SW480 (cell line): ENCODE results near the gene SNRPD3.
"Not testable (repeated sequence)": the region's sequence is repeated elsewhere in the genome, so short reads cannot be mapped to it uniquely, and the experiment has no call there.

Source experiments
- DNase-seq: peaks from one replicate; pipeline ENCODE4 v3.0.0-alpha.2; 2016; ENCODE audit warnings: low spot score

Gene SNRPD3

DNA sequence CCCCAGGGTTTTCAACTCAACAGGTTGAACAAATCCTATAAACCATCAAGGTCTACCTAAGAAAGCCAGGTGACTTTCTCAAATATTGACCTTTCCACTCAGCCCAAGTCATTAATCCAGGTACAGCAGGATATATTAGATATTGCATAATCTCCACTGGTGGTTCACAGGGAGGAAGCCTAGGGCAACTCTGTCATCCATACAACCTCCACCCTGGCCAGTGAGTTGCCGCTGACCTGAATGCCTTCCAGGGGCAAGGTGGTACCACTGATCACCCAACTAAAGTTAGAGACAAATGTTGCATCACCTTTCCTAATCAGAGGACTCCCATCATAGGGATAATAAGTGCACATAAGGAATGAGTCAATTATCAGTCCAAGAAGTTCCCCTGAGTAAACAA is 23.7 kb upstream of the SNRPD3 start:
- DNase-seq: no peak

DNA sequence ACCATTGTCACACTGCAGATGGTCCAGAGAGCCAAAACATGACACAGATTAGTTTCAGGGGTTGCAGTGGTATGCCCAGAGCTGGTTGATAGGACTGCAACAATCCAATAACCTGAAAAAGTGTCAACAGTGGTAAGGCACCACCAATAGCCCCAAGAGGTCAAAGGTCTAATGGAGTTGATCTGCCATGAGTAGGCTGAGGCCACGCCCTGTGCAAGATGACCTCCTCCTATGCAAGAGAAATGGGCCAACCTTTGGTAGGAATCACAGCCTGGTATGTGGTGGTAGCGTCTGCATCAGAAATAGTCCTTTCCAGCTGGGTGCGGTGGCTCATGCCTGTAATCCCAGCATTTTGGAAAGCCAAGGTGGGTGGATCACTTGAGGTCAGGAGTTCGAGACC is 20.5 kb upstream of the SNRPD3 start:
- no peak for DNase-seq

DNA sequence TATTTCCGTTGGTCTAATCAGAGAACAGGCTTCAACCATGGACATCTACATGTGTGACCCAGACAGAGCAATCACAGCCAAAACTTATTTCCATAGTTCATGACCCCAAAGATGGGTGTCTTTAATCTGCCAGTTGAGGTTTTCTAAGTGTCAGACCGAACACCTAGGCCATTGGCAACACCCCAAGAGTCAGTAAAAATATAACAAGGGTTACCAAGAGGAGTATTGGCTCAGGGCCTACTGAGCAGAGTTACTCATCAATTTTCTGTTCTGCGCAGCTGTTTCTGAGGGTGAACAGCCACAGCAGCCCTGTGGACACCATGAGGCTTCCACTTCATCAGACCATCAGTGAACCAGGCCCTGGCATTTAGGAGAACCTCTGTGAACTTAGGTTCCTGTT is 19.7 kb upstream of the SNRPD3 start:
- DNase-seq: no peak

DNA sequence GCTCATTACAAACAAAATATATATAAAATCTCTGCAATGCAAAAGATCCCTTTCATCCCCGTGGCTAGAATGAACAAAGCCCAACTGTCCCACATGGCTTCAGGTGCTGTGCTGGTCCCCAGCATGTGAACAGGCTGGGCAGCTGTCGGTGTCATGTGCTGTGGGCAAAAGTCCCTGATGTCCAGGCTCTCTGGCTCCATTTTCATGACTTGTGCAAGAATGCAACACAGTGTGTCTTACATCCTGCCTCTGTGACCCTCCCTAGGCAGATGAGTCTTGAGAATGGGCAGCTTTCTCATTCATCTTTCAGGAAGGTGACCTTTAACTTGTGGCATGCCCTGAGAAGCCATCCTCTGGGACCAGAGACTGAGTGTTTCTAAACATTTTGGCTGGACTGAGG is 15.3 kb upstream of the SNRPD3 start:
- no peak for DNase-seq

DNA sequence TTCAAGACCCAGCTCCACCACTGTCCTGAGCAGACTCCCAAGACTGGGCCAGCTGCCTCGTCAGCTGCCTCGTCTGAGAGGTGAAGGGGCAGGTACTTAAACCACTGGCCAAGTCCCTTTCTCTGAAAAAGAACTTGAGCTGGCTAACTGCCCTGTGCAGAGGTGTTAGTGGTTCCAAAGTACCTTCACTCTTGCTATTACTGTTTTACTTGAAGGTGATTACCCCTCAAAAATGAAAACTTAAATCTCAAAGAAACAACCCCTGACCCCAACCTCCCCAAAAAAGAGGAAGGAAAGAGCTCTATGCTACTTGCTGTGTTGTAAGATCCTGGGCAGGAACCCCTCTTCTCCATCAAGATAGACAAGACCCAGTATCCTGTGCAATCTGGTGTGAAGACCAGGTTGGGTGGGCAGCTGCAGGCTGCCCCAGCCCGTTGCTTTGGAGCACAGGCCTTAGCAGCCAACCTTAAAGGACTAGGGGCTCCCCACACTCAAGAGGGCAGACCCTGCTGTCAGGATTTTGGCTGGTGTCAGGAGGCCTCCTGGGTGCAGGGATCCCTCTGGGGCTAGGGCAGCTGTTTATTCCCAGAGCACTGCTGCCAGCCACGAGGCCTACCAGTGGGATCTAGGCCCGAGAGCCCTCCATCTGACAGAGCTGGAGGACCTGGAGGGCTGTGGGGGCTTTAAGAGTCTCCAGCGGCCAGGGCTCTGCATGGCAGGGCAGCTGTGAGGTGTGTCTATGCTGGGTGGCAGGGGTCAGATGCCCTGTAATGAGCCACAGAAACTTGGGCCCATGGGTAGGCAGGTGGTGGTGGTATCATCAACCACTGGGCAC is 13.9 kb upstream of the SNRPD3 start:
- no peak for DNase-seq

DNA sequence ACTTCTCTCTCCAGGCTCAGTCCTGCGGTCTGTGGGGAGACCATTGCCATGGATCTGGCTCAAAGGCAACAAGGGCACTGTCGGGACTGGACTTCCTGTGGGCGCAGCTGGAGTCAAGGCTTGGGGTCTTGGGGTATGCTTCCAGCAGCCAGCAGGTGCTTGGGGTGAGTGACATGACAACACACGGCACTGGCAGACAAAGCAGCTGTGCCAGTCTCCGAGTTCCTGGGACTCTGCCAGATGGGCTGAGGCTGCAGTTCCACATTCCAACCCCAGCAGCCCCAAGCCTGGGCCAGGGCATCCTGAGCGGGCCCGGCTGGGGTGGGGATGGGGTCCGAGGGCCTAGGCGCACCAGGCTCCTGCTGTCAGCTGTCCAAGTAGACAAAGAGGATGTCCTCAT is 13.2 kb upstream of the SNRPD3 start:
- DNase-seq: no peak

DNA sequence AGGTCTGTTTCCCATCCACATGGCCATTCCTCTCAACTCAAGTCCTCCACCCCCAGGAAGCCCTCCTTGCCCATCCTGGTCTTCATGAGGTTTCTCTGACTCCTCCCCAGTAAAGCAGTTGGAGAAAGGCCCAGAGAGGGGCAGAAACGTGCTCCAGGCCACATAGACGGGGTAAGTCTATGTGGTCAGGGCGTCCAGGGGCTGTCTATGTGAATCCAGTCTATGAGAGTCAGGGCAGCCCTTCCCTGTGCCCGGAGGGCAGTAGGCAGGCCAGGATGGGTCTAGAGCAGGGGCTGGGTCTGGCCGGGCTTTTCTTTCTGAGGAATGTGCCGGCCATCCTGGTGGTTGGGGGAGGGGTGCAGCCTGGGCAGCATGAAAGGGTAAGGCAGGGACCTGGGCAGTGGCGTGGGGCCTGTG is 12.6 kb upstream of the SNRPD3 start:
- DNase-seq: no peak

DNA sequence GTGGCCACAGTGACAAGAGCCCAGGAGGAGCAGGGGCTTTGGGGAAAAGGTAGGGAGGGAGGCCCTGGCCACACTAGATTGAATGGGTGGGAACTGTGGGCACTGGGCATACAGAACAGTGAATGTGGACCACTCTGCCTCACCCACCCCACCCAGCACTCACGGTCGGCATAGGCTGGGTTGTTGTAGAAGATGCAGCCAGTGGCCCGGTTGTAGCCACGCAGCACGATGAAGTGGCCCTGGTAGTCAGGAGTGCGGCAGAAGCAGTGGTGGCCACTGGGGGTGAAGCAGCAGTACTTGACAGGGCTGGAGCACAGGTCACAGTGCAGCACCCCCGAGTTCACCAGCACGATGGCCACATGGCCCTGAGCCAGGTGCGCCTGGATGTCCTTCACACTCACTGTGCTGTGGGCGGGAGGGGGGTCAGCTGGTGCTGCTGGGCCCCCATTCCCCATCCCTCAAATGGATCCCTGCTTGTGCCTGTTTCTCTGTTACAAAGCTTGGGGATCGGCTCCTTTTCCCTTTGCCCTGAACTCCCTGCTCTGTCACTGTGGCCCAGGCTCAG is 12.0 kb upstream of the SNRPD3 start:
- no peak for DNase-seq

DNA sequence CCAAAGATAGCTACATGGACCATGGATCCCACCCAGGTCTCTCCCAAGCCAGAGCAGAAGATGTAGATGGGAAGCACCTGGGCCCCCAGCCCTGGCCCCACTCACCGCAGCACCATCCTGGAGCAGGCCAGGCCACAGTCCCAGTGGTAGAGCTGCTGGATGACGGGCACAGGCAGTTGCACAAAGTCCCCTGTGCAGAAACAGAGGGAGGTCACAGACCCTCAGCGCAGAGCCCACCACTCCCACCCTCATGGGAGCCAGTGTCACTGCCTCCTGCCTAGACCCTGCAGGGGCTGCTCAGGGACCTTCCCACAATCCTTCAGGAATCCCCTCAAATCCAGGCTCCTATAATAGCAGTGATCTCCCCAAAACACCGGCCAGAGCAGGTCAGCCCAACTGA is 7.0 kb upstream of the SNRPD3 start:
- no peak for DNase-seq

DNA sequence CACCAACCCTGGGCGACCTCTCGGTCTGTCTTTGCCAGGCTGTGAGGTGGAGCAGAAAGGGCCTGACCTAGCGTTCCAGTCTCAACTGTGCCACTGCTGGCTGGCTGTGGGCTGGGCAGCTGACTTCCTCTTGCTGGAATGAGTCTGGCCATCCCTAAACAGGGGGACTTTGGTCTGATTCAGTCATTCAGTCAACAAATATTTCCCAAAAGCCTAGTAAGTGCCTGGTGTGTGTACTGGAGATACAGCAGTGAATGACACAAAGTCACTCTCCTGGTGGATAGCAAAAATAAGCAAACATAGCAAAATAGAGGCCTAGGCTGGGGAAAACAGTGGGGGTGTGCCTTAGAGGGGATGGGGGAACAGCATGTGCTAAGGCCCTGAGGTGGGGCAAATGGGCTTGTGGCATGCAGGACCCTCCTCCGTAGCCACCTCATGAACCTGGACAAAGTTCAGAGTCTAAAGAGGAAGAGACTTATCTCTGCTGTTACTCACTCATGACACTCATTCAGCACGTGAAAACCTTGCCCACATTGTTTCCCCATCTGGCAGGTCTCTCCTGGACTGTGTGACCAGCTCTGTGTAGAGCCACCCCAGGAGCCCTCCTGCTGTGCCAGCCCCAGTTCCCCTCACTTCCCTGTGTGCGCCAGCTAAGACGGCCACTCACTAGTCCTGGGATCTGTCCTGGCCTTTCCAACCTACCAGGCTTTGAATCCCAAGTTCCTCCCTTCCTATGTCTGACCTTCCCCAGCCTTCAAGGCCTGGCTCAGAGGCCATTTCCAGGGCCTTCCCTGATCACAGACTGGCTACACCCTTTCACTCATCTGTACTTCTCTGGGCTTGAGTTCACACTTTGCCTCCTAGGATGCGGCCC is 5.5 kb upstream of the SNRPD3 start:
- no peak for DNase-seq

DNA sequence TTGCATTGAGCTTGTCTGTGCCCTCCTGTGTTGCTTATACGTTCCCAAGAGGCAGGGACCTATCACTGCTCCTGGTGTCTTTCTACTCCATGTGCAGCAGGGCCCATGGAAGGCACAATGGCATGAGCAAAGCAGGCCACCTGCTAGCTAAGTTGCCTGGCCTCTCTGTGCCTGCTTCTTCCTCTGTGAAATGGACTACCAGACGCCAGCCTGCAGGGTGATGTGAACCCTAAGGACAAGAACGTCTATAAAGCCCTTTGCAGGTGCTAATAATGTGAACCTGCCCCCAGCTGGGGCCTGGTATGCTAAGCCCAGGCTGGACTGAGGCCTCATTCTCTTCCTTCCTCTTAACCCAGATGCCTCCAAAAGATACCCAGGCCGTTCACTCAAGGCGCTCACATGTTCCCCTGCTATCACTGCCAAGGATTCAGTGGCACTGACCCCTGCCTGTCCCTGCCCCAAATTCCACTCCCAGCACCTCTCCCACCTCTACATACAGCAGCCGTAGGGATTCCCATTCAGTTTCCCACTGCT is 4.8 kb upstream of the SNRPD3 start:
- no peak for DNase-seq

DNA sequence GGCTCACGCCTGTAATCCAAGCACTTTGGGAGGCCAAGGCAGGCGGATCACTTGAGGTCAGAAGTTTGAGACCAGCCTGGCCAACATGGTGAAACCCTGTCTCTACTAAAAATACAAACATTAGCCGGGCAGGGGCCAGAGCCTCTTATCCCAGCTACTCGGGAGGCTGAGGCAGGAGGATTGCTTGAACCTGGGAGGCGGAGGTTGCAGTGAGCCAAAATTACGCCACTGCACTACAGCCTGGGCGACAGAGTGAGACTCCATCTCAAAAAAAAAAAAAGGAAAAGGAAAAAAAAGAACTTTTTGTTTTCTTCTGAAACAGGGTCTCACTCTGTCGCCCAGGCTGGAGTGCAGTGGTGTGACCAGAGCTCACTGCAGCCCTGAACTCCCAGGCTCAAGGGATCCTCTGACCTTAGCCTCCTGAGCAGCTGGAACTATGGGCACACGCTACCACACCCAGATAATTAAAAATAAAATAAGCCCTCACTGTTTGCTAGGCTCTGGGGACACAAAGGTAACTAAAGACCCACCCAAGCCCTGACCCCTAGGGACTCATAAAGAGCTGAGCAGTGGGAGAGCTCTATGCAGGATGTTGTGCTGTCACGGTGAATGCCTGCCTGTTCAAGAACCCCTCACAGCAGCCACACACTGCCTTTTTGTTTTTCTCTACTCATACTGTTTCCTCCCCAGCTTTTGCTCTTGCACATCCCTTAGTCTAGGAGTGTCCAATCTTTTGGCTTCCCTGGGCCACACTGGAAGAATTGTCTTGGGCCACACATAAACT is 3.1 kb upstream of the SNRPD3 start:
- not testable (repeated sequence) for DNase-seq

DNA sequence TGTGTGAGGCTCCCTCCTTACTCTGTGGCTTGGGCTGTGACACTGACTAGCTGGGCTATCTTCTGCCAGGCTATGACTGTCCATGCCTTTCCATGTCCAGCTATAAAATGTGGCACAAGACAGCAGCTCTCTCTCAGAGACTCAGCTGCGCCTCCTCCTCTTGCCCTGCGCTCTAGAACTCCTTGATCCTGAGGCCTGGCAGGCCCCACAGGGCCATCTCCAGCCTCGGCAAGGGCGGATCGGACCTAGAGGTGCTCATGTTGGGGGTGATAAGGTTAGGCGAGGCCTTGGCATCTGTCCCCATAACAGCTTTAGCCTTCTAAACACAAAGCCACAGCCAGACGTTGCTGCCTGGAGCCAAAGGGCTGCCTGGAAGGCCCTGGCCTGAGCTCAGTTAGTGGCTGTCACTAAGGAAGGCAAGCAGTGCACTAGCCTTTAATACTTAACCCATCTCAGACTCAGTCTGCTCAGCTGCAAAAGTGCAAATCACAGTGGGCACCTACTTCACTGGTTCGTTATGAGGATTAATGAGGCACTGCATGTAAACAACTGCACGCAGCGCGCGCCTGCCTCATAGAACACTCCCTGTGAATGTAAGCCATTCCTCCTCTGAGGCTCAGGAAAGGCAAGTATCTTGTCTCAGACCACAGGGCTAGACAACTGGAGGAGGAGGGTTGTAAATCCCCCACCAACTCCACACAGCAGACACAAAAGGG is 2.0 kb upstream of the SNRPD3 start:
- DNase-seq: no peak

DNA sequence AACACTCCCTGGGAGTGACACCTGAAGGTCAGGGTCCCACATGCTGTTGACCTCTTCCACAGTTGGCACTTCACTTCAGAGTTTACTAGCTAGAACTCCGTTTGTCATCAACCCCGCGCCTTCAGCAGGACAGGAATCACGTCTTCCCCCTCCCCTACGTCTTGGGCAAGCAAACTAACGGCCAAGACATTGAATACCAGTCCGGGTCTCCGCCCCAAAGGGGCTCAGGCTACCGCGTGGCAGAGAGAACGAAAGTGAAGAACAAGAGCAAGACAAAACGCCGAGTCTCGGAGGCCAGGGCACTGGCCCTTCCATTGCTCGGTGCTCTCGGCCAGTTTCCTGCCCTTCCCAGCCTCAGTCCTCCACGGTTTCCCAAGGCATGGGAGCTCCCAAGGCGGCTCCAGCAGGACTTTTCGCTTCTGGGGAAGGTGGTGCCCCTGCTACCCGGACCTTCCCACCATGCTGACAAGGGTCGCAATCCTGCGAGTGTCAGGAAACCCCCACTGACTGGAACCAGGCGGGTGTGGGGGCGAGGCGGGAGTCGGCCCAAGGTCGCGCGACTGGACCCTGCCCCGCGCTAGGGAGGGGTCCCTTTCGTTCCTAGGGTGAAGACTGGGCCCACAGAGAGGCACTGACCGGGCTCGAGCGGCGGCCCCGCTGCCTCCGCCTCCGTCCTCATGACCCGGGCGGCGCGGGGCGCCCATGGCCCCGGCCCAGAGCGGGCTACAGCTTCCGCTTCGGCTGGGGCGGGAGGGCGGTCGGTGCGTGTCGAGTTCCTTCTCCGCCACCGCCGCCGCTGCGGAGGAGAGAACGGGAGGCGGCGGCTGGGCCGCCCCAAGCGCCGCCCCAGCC is 1.3 kb upstream of the SNRPD3 start, which contains the start of gene GUCD1:
TSS of gene GUCD1 (minus strand) at position 826 of the 852 bp plus-strand sequence. CDS start at position 679, 147 bp downstream.
- DNase-seq: no peak

DNA sequence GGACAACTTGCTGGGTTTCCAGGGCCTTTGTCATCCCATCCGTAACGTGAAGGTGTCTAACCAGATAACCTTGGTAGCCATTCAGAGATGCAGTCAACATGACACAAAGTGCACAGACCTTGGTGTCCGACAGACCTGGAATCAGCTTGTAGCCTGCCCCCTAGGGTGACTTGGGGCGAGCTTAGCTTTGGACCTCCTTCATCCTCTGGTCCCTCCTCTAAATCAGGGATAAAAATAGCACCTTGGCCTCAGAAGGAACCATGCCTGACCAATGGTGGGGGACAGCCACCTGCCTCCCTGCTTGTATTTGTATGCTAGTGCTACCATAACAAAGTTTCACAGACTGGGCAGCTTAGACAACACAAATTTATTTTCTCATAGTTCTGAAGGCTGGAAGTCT is 3.7 kb downstream of the SNRPD3 start:
- DNase-seq: no peak

DNA sequence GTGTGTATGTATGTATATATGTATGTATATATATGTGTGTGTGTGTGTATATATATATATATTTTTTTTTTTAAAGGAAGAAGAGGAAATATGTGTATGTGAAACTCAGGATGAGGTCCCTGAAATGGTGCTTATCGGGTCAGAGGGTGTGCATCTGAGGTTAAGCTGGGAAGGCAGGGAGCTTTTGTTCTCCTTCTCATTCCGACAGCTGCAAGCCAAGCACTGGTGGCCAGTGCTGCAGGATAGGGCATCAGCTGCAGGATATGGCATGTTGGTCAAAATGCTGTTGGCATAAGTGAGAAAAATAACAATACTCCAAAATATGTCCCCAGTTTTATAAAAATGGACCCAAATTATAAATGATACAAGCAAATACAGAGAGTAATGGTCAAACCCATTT is 7.4 kb downstream of the SNRPD3 start:
- DNase-seq: no peak

DNA sequence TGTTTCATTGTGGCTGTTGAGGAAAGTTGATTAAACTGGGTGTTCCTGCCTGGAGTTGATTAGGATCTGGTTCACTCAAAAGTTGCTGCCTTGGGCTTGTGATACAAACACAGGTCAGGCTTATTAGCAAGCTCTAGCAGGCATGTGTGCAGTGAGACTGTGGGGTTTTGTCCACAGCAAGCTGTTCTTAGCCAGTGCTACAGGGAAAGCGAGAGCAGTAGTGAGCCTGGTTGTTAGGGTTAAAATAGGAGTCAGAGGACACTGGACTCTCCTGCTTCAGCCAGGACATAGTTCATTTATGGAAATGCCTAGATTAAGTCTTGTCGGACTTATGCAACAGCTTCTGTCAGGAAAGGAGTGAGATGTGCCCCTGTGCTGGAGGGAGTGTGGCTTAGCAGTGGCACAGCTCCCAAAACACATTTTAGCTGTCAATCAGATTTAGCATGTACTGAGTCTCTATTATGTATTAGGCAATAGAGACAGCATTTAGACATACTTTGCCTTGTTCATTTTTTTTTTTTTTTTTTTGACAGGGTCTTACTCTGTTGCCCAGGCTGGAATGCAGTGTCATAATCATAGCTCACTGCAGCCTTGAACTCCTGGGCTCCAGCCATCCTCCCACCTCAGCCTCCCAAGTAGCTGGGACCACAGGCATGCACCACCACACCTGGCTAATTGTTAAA is 8.7 kb downstream of the SNRPD3 start:
- DNase-seq: no peak

DNA sequence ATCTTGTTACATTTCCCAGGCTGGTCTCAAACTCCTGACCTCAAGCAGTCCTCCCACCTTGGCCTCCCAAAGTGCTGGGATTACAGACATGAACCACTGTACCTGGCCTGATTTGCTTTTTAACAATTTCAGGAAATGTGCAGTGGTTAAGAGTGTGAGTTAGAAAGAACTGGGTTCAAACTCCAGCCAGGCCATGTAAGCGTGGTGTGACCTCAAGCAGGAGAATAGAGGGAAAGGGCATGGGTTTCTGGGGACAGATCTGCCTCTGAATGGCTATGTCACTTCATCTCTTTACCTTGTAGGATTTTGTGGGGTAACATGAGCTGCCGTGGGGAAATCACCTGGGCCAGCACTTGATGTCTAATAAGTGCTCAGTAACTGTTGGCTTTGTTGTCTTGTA is 9.3 kb downstream of the SNRPD3 start:
- DNase-seq: no peak

DNA sequence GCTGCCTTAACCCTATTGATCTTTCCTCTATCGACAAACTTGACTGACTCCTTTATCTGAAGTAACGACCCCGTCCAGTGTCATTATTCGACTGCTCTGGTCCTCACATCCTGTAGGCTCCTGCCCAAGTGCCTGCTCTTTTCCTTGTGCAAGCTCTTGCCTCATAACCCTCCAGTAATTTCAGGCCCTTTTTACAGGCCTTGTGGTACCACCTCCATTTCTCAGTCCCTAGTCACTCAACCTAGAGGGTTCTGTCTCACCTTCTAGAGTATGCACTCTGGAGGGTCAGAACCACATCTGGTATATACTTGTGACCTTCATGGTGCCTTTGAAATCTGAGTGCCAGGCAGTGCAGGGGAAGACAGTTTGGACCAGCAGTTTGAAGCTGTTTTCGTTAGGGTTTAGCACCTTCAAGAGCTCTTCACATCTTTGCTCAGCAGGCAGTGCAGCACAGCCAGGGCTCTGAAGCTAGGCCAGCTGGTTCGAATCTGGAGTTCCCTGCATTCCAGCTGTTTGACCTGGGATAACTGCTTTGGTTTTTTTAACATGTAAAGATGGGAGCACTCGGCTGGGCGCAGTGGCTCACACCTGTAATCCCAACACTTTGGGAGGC is 11.2 kb downstream of the SNRPD3 start:
- DNase-seq: no peak
